ENCODE results near the gene NXN.
"Not testable (repeated sequence)": the region's sequence is repeated elsewhere in the genome, so short reads cannot be mapped to it uniquely, and the experiment has no call there.

The NXN gene

GRCh38 chr17:933312-934073, 46.1 kb downstream of the NXN start:
- no peak for DNase-seq (ENCODE audit: low spot score)
- no peak for TF ChIP-seq CTCF (IDR thresholded peaks at IDR 0.05; ENCODE audit: extremely low read depth, missing control alignments)

- no peak for TF ChIP-seq CTCF (IDR thresholded peaks at IDR 0.05; ENCODE audit: extremely low read depth, missing control alignments)
- no peak for DNase-seq (ENCODE audit: low spot score)
These were observed 49.3 kb downstream of the NXN start for GRCh38 chr17:930258-930657.

- DNase-seq (ENCODE audit: low spot score) = no peak
- no peak for TF ChIP-seq CTCF (IDR thresholded peaks at IDR 0.05; ENCODE audit: extremely low read depth, missing control alignments)
These were observed 50.0 kb downstream of the NXN start for GRCh38 chr17:929586-929985.

- no peak for TF ChIP-seq CTCF (IDR thresholded peaks at IDR 0.05; ENCODE audit: extremely low read depth, missing control alignments)
- no peak for DNase-seq (ENCODE audit: low spot score)
These were observed 51.7 kb downstream of the NXN start for GRCh38 chr17:927611-928461.

GRCh38 chr17:925817-926216, 53.8 kb downstream of the NXN start:
- no peak for TF ChIP-seq CTCF (IDR thresholded peaks at IDR 0.05; ENCODE audit: extremely low read depth, missing control alignments)
- no peak for DNase-seq (ENCODE audit: low spot score)

GRCh38 chr17:924711-925475, 54.7 kb downstream of the NXN start:
- TF ChIP-seq CTCF (IDR thresholded peaks at IDR 0.05; ENCODE audit: extremely low read depth, missing control alignments) = no peak
- DNase-seq (ENCODE audit: low spot score) = no peak

- not testable (repeated sequence) for DNase-seq (ENCODE audit: low spot score)
These were observed 55.3 kb downstream of the NXN start for GRCh38 chr17:924306-924705.

All from GM20000 (cell line).